ENCODE measurements around the gene PTGIR.

Gene PTGIR, protein sequence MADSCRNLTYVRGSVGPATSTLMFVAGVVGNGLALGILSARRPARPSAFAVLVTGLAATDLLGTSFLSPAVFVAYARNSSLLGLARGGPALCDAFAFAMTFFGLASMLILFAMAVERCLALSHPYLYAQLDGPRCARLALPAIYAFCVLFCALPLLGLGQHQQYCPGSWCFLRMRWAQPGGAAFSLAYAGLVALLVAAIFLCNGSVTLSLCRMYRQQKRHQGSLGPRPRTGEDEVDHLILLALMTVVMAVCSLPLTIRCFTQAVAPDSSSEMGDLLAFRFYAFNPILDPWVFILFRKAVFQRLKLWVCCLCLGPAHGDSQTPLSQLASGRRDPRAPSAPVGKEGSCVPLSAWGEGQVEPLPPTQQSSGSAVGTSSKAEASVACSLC

DNA sequence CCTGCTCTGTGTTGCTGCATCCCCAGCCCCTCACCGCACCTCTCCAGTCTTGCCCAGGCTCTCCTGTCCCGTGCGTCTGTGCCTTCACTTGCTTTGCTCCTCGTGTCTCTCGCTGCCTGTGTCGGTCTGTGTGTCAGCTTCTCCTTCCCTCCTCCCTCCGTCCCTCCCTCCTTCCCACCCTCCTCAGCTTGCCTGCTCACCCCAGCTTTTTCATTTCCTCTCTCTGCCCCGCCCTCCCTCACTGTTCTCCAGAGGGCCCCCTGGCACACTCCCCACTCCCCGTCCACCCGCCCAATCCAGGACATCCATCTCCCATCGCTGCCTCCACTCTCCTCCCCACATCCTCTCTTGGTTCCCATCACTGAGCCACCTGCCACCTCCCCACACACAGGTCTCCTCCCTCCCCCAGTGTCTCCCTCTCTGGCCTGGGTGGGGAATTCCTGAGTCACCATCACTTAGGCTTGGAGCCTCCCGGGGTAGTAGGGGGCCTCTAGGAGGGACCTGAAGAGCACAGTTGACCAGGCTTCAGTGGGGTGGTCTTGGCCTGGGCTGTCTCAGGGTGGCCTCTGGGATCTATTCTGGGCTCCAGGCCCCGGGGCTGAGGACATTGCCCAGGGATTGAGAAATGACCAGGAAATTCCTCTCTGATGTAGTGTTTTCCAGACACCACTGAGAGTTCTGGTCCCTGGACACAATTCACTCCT lies at the start of gene PTGIR:
Gene PTGIR, minus strand, starts transcription at position 132 of the 704 bp plus-strand sequence. CDS start 864 bp downstream, outside the sequence.
- no peak for DNase-seq

DNA sequence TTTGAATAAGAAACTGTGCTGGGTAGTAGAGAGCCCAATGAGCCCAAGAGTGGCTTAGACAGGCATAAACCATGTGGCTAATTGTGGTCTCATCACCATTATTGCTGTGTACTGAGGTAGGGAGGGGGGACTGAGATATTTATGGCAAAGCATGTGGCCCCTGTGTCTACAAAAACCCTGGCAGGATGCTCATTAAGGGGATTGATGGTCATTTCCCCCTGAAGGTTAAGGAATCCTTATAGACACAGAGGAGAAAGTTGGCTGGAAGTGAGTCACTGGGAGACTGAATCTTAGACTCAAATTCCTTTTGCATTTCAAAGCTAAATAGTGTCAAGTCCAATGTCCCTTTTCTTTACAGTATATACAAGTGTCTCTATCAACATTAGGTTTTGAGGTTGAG lies 45.9 kb upstream of the PTGIR start:
- DNase-seq, result no peak

DNA sequence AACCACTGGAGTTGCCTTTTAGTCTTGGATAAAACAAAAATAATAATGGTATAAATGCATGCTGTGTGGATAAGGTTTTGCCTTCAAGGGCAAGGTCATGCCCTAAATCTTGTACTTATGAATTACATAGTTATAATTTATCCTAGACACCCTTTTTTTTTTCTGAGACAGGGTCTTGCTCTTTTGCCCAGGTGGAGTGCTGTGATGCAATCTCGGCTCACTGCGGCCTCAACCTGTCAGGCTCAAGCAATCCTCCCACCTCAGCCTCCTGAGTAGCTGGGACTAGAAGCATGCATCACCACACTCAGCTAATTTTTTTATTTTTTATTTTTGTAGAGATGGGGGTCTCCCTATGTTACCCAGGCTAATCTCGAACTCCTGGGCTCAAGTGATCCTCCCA lies 43.8 kb upstream of the PTGIR start:
- no peak for DNase-seq

DNA sequence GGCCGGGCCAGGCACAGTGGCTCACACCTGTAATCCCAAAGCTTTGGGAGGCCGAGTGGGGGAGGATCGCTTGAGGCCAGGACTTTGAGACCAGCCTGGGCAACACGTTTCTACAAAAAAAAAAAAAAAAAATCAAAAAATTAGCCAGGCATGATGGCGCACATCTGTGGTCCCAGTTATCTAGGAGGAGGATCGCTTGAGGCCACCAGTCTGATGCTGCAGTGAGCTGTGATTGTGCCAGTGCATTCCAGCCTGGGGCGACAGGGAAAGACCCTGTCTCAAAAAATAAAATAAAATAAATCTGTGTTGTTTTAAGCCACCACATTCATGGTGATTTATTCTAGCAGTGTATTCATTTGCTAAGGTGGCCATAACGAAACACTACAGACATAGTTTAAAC lies 40.2 kb upstream of the PTGIR start:
- DNase-seq, result no peak

DNA sequence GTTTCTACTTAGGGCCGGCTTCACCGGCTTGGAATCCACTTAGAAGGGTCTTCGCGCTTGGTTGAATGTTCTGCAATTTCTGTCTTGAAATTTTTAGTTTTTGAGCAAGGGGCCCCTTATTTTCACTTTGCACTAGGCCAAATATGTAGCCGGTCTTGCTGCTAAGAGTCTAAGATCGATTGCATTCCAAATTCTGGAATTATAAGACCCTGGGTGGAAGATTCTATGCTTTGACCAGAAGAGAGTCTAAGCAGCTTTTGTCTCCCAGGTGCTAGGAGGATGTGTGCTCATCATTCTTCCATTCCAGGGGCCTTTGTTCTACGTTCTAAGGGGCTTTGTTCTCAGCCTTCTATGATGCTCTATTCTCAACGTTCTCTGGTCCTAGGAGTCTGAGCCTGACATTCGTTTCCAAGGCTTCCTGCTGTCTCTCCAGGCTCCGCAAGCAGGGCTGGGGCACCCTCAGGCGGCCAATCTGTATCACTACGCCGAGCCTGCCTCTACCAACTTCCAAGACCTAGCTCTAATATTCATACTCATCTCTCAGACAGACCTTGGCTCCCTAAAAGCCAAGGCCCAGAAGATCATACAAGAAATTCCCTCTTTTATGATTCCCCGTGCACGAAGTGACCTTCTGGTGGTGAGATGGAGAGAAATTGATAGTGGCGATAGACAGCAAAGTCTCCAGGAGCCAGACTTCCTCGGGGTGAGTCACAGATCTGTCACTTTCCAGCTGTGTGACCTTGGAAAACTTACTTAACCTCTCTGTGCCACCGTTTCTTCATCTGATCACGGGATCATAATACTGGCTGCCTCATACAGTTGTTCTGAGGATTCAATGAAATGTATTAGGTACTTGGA lies 37.1 kb upstream of the PTGIR start:
- DNase-seq, result peak; percentile 24 to 67 (median 42)

DNA sequence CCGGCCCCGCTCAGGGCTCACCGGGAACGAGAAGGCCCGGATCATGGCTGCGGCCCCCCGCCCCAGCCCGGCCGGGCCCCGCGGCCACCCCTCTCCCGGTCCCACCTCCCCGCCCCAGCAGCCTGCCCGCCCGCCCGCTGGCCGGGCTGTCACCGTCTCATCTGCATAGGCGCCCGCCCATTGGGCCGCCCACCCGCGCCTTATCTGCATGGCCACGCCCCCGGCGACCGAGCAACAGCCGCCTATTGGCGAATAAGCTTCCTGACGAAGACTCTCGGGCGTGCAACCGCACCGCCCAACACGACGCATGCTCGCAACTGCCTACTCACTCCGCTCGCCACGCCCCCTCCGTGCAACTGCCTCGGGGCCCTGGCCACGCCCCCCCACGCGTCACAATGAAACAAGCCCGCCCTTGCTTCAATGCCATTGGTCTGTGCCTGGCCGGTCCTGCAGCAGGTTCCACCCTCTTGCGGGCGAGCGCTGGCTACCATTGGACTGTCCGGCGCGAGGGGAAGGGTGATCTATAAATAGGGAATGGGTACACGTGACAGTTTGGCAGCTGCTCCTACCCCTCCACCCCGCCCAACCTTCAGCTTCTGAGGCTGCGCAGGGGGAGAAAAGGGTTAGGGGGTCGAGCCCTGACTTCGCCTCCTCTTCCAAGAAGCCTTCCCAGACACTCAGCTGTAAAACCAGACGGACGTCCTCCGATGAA lies 36.3 kb upstream of the PTGIR start, which contains the start of gene DACT3:
Gene DACT3, minus strand, starts transcription at position 163 of the 712 bp plus-strand sequence. Its CDS starts 118 bp downstream, at position 45.
- peak; percentile 99 to 100 (median 100) for DNase-seq

DNA sequence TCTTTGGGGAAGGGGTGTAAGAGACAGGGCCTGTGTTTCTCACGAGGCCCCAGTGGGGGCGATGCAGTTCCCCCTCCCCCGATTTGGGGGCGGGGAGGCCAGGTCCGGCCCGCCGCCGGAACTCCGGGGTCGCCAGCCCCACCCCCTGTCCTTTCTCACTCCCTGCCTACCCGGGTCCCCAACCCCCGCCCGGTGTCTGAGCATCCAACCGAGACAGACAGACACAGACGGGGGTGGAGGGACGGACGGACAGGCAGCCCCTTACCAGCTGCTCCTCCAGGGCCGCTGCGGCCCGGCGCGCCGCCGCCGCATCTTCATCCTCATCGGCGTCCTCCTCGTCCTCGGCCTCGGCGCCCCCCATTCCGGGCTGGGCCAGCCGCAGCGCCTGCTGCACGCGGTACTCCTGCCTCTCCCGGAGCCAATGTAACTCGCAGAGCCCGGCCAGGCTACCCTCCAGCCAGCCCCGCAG lies 35.7 kb upstream of the PTGIR start:
- no peak for DNase-seq

DNA sequence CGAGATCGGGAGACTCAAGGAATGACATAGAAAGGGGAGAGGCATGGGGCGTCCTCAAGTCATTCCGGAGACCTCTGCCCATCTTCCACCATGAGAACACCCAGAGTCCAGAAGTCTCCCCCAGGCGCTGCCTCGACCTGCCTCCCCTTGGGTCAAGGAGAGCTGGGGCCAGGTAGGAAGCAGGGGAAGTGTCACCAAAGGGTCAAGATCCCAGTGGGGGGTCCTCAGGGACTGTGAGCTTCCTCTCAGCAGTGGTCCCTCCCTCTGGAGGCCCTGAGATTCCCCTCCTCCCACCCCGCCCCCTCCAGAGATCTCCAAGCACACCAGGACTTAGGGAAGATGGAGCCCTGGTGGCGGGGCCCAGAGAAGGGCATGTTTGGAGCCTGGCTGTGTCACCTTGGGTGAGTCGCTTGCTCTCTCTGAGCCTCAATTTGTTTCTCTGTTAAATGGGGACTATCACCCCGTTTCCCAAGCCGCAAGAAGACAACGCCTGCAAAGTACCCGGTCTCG lies 35.2 kb upstream of the PTGIR start:
- no peak for DNase-seq

DNA sequence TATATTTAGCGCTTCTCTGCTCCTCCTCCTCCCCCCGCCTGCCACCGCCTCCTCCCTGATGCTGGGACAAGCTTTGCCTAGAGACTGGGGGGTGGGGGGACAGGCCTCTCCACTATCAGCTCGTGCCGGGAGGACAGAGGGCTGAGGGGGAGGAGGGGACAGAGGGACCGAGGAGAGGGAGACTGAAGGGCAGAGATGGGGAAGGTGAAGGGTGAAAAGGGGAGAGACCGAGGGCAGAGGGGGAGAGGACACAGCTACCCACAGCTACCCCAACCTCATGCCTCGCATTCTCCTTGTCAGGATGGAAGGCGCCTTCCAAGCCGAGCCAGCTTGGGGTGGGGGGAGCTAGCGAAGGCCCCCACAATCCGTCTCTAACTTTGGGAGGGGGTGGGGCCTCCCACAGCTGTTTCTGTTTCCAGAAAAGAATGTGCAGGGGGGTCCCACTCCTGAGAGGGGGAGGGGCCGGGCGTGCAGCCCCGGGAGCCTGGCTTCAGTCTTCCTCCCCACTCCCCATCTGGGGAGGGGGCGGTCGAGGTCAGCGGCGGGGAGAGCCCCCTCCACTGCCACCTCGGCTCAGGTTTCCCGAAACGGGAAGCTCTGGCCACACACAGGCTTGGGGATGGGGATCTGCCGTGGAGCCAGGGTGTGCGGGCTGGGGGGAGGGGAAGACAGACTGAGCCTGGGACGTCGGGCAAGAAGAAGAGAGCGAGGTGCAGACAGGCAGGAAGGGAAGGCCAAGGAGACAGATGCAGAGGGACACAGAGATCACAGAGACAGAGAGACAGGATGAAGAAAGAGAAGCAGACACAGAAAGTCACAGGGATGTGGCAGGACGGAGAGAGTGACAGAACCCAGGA lies 34.5 kb upstream of the PTGIR start:
- DNase-seq, result no peak

DNA sequence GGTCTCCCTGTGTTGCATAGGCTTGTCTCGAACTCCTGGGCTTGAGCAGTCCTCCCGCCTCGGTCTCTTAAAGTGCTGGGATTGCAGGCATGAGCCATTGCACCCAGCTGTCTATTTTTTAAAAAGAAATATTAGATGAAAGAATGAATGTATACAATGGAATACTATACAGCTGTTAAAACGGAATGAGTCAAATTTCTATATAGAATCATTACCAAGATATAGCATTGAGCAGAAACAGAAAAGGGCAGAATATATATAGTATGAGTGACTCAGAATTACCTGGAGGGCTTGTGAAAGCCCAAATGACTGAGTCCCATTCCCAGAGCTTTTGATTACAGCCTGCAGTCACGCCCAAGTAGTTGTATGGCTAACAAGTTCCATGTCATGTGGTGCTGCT lies 31.7 kb upstream of the PTGIR start:
- no peak for DNase-seq

DNA sequence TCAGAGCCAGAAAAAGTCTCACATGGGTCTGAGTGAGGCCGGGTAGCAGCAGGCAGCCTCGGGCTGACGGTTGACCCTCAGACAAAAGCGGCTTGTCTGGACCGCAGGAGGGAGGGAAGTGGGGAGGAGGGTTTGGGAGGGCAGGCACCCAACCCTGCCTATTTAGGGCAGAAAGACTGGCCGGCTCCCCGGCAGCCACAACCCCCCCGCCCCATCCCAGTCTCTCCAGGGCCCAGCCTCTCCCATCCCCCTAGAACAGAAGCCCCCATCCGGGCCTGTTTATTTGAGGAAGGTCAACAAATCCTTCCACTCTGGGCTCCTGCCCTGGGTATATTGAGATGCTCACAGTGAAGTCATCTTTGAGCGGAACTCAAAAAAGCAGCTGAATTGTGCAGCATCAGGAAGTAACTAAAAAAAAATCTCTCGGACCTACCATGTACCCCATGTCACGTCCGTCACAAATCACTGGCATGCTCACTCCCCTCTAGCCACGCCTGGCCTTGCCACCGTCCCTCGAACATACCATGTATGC lies 29.8 kb upstream of the PTGIR start:
- DNase-seq, result no peak

DNA sequence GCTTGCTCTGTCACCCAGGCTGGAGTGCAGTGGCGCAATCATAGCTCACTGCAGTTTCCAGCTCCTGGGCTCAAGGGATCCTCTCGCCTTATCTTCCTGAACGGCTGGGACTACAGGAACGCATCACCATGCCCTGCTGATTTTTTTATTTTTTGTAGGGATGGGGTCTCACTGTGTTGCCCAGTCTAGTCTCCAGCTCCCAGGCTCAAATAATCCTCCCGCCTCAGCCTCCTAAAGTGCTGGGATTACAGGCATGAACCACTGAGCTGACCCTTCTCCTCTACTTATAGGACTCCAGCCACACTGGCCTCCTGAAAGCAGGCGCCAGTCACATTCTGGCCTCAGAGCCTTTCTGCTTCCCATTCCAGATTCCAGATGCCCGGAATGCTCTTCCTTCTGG lies 25.6 kb upstream of the PTGIR start:
- DNase-seq, result no peak

DNA sequence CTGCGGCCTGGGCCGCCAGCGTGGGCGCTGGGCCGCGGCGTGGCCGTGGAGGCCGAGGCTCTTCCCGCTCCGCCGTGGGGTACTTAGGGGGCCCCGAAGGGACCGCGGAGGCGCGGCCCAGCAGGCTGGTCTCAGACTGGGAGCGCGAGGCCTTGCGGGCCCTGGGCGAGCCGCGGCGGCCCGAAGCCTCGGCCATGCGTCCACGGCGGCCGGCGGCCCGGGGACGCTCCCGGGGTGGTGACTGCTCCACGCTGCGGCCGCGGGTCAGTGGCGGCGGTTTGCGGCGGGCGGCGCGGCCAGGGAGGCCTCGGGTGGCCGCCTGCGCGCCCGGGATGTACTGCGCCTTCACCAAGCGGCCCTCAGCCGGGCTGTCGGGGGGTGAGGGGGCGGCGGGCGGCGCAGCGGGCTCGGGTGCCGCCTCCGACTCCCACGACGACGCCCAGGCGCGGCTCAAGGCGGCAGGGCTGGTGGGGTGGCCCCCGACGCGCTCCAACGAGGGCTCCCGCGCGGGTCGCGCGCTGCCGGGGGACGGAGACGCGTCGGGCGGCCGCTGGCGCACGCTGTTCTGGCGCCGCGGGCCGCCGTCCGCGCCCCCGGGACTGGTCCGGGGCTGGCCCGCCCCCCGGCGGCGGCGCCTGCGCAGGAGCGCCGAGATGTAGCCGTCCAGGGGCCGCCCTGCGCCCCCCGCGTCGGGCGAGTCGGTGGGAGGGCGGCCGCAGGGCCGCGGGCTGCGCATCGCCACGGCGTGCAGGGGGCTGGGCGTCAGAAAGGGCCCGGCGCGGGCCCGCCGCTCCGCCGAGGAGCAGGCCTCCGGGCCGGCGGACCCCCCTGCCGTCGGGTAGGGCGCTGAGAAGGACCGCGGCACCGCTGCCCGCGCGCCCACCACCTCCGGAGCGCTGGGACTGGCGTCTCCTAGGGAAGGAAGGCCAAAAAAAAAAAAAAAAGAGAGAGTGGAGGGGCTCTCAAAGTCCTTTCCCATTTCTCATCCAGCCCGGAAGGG lies 24.4 kb upstream of the PTGIR start:
- no peak for DNase-seq

DNA sequence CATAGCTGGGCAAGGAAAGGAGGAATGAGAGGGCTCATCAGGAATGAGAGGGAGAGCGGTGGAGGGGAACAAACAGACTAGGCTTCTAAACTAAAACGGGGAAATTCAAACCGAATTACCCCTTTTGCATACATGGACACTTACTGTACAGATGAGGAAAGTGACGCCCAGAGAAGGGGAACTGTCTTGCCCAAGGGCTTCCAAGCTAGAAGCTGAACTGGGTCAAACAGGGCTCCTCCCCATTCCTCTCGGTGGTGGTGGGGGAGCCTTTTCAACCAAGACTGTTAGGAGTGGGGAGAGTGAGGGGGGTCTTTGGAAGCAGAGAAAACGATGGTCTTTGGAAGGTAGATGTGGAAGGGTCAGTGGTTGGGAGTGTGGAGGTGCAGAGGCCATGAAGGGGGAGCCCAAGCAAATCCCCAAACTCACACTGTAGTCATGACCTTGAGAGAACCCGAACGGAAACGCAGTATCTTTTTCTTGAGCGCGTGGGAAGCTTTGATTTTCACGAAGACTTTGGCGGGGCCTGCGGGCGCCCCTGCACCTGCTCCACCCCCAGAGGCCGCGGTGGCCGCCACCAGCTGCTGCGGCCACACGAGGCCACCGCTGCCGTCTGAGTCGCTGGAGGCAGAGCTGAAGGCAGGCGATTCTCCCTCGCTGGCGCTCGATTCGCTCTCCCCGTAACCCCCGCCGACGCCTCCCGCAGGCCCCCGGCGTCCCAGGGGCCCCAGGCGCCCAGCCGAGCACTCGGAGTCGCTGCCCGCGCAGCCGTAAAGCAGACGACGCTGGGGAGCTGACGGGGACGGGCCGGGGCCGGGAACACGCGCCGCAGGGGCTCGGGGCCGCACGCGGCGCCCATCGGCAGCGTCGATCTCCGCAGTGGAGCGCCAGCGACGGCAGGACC lies 23.4 kb upstream of the PTGIR start:
- no peak for DNase-seq

DNA sequence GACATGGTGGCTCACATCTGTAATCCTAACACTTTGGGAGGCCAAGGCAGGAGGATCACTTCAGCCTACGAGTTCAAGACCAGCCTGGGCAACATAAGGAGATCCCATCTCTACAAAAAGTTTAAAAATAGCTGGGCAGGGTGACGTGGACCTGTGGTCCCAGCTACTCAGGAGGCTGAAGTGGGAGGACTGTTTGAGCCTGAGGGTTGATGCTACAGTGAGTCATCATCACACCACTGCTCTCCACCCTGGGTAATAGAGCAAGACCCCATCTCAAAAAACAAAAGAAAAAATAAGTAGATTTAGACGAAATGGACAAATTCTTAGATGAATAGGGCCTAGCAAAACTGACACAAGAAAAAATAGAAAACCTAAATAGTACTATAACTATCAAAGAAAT lies 21.5 kb upstream of the PTGIR start:
- DNase-seq, result no peak

DNA sequence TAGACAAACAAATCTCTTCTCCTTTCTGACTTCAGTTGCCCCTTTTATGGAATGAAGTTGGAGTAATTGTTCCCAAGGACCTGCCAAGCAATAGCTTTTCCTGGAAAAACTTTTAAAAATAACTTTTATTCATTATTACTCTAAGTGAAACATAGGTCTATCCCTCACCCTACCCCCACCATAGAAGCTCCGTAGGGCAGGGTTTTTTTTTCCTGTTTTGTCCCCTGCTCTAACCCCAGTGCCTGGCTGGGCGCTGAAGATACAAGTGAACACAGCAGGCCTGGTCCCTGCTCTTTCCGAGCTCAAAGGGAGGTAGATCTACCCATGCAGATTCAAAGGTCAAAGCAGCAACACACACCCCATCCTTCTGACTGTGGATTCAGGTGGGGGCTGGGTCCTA lies 19.8 kb upstream of the PTGIR start:
- no peak for DNase-seq

DNA sequence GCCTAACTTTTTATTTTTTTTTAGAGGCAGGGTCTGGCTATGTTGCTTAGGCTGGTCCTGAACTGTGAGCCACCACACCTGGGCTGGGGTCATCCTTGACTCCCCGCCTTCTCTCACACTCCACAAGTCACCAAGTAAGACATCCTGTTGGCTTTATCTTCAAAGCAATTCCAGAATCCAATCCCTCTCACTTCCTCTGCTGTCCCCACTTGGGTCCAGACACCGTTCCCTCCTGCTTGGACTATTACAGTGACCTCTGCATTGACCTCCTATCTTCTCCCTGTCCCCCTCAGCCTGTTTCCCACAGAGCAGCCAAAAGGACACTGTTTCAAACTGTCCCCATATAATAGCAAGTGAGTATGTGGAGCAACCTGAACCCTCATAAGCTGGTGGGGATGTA lies 15.8 kb upstream of the PTGIR start:
- no peak for DNase-seq

DNA sequence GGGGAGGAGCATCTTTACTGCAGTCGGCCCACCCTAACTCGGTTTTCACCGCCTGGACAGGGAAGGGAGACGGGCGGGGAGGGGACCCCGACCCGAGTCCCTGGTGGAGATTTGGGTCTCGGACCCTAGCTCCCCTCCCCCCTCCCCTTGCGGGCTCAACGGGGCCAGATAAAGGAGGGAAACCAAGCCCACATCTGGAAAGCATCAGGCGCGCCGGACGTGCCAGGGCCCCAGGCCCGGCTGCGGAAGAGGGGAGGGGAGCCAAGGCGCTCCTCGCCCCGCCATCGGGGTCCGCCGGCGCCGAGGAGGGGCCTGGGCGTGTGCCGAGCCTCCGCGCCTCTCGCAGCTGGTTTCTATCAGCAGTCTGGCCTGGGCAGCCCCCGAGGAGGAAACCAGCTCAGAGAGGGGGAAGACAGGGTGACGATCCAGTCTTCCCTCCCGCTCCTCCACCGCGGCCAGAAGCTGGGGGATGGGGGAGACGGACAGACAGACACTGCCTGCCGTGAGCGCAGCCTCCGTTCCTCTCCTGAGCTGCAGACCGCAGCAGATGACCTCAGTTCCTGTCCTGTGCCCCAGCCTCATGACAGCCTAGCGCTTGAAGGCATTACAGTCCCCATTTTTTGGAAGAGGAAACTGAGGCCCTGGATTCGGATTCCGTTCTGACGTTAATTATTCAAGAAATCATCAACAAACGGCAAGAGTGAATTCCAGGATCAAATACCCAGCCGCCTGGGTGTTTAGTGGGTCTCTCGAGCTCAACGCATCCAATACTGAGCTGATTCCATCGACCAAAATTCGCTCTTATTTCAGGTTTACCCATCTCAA lies 14.7 kb upstream of the PTGIR start:
- no peak for DNase-seq

All from activated CD4-positive, CD25-positive, alpha-beta regulatory T cell (primary cell).